NCI-H2029 treated with DMSO at 0.1 percent for 48 hours (cell line): ENCODE results near the gene MYO18B.

Source experiments
- DNase-seq: peaks from one replicate; lab custom pipeline; 2025; lab: John Stamatoyannopoulos, UW

MYO18B gene

GRCh38 chr22:25852223-25852622 lies 110.2 kb downstream of the MYO18B start:
- DNase-seq = no peak

- no peak for DNase-seq
Measured at GRCh38 chr22:25853078-25853477, 111.1 kb downstream of the MYO18B start.

- DNase-seq = no peak
Measured at GRCh38 chr22:25853501-25854284, 111.7 kb downstream of the MYO18B start.

- no peak for DNase-seq
Measured at GRCh38 chr22:25869771-25870170, 127.8 kb downstream of the MYO18B start.

- DNase-seq = no peak
Measured at GRCh38 chr22:25874327-25874726, 132.3 kb downstream of the MYO18B start.

GRCh38 chr22:25875461-25875860 lies 133.5 kb downstream of the MYO18B start:
- DNase-seq = no peak

GRCh38 chr22:25876871-25877270 lies 134.9 kb downstream of the MYO18B start:
- DNase-seq = no peak

- peak; percentile 60 for DNase-seq
Measured at GRCh38 chr22:25878933-25879332, 136.9 kb downstream of the MYO18B start.

GRCh38 chr22:25880524-25880923 lies 138.5 kb downstream of the MYO18B start:
- no peak for DNase-seq

- DNase-seq = no peak
Measured at GRCh38 chr22:25881210-25881755, 139.3 kb downstream of the MYO18B start.

- no peak for DNase-seq
Measured at GRCh38 chr22:25882360-25882759, 140.4 kb downstream of the MYO18B start.

GRCh38 chr22:25883482-25884033 lies 141.6 kb downstream of the MYO18B start:
- no peak for DNase-seq

GRCh38 chr22:25884121-25884520 lies 142.1 kb downstream of the MYO18B start:
- DNase-seq = no peak

GRCh38 chr22:25888399-25889054 lies 146.5 kb downstream of the MYO18B start:
- no peak for DNase-seq

GRCh38 chr22:25890651-25891050 lies 148.7 kb downstream of the MYO18B start:
- no peak for DNase-seq

- no peak for DNase-seq
Measured at GRCh38 chr22:25892678-25893077, 150.7 kb downstream of the MYO18B start.

GRCh38 chr22:25895678-25896077 lies 153.7 kb downstream of the MYO18B start:
- DNase-seq = no peak

GRCh38 chr22:25896098-25896497 lies 154.1 kb downstream of the MYO18B start:
- DNase-seq = no peak

GRCh38 chr22:25896592-25896991 lies 154.6 kb downstream of the MYO18B start:
- DNase-seq = no peak

GRCh38 chr22:25898707-25899365 lies 156.8 kb downstream of the MYO18B start:
- DNase-seq = no peak

GRCh38 chr22:25899566-25899965 lies 157.6 kb downstream of the MYO18B start:
- no peak for DNase-seq

- no peak for DNase-seq
Measured at GRCh38 chr22:25900390-25900789, 158.4 kb downstream of the MYO18B start.
